GM19025 (cell line): ENCODE data around the gene TAX1BP3.
"Not testable (repeated sequence)": the region's sequence is repeated elsewhere in the genome, so short reads cannot be mapped to it uniquely, and the experiment has no call there.

Experiments used
- ATAC-seq: cut with Tn5 transposase; IDR thresholded peaks from one replicate; pipeline ENCODE4 v1.9.1; 2021; ENCODE audit warnings: mild to moderate bottlenecking, low read depth, moderate library complexity; ENCODE audit not compliant: unreplicated experiment

TAX1BP3 gene, protein sequence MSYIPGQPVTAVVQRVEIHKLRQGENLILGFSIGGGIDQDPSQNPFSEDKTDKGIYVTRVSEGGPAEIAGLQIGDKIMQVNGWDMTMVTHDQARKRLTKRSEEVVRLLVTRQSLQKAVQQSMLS

DNA sequence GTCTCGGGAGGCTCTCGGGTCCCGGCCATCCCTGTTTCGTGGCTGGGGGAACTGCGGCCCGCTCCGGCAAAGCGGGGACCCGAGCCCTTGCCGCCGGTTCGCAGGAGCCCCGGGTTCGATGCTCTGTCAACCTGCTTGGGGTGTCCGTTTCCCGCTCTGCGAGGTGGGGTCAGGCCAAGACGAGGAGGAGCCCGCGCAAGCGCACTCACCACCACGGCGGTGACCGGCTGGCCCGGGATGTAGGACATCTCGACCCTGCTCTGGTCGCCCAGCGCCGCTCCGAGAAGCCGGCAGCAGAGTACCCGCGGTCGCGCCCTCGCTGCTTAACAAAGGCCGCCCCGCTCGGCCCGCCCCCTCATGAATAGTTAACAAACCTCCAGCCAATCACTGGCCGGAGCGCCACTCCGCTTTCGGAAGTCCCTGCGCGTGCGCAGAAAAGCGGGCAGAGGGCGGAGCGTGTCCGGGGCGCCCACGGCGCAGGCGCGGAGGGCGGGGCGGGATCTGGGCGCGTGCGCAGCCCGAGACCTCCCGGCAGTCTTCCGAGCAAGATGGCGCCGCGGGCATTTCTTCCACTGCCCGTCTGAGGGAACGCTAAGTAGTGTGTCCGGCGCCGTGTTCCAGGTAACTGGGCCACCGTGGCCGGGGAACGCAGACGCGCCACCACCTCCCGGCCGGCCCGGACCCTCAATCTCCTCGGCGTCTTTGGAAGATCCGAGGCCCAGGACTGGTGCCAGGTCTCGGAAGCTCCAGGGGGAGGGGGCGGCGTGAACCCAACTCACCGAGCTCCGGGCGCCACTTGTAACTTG lies at the start of gene TAX1BP3, which contains the start of gene EMC6:
TSS of gene TAX1BP3 (minus strand) at position 300 of the 806 bp plus-strand sequence. CDS start at position 248, 52 bp downstream.
TSS of gene EMC6 (plus strand) at position 534 of the 806 bp plus-strand sequence. CDS start 335 bp downstream, outside the sequence.
- ATAC-seq, result peak; percentile 86

DNA sequence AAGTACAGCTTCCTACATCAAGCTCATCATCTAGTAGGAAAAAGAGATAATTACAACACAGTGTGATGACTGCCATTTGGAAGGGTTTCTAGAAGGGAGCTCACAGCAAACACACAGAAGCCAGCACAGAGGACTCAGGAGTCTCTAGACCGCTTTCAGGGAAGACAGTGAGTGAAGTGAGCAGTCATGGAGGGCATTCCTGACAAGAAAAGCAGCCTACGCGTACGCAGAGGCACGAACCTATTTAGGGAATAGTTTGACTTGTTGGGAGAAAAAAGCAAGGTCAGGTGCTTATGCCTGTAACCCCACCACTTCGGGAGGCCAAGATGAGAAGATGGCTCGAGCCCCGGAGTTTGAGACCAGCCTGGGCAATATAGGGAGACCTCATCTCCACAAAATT lies 46.9 kb upstream of the TAX1BP3 start:
- no peak for ATAC-seq

DNA sequence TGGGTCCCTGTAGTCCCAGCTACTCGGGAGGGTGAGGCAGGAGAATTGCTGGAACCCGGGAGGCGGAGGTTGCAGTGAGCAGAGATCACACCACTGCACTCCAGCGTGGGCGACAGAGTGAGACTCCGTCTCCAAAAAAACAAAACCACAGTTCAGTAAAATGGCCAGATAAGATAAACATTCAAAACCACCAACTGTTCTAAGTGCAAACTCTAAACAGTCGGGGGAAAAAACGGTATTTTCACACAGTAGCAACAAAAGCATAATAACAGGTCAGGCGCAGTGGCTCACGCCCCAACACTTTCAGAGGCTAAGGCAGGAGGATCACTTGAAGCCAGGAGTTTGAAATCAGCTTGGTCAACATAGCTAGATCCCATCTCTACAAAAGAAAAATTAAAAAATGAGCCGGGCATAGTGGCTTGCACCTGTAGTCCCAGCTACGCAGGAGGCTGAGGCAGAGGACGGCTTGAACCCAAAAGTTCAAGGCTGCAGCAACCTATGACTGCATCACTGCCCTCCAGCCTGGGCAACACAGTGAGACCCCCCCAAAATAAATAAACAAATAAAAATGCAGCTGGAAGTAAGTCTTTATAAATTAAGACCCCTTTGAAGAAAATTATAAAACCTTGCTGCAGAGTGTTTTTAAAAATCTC lies 44.6 kb upstream of the TAX1BP3 start:
- no peak for ATAC-seq

DNA sequence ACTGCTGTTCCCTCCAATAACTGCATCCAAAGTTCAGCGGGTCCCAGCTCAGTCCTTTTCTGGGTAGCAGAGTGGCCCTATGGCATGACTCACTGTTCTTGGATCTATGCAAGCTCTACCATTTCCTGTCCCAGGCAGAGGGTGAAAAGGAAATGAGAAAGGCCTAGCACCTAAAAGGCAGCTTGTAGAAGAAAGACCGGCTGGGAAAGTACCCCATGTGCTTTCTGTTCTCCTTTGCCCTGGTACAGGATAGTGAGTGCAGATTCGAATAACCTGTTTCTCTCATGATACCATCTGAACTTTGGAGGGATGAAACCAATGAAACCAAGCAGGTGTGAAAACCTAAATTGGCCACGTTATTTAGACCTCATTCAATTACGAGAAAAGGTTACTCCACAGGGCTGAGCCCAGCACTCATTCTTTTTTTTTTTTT lies 42.6 kb upstream of the TAX1BP3 start:
- peak; percentile 91 for ATAC-seq

DNA sequence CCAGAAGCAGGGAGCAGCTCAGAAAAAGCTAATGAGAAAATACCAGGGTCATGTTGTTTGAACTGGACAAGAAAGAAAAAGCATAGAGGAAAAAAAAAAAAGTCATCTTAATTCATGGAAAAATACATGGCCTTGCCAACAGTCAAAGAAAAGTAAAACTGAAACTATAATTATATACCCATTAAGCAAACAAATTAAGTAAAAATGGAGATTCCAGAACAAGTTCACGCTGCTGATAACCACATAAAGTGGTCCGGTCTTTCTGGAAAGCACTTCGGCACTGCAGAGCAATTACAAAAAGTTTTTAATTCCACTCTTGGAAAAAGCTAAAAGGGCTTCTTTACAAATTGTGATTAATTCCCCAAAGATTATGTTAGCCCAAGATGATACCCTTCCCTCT lies 40.0 kb upstream of the TAX1BP3 start:
- no peak for ATAC-seq

DNA sequence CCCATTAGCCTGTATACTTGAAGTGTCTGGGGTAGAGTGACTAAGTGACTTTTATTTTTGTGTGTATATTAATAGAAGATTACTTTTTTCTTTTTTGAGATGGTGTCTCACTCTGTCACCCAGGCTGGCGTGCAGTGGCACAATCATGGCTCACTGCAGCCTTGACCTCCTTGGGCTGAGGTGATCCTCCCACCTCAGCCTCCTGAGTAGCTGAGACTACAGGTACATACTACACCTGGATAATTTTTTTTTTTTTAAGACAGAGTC lies 37.3 kb upstream of the TAX1BP3 start:
- not testable (repeated sequence) for ATAC-seq

DNA sequence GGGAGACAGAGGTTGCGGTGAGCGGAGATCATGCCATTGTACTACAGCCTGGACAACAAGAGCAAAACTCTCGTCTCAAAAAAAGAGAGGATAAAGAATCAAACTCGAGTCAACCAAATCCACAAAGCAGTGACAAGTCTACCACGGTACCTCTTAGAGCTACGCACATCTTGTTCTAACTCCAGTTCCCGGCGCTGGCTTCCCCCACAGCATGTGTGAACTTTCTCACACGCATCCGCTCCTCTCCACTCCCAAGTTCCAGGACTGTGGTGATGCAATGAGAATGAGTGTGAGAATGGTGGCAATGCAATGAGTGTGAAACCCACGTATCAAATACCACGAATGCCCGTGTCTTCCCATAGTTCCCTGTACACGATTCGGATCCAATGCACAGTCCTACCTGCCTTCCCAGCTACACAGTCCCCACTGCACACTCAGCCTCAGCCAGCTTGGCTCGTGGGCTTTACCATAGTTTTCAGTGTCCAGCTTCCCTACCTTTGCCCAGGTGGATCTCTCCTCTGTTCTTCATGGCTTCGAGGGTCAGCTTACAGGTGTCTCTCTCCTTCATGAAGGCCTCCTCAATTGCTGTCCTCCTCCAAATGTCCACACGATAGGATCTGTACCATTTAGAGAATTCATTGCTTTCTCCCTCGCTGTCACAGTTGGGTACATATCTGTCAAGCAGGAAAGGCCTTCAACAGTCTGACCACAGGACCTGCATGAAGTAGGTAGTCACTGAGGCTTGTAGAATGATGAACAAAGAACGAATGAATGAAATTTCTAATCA lies 36.7 kb upstream of the TAX1BP3 start:
- no peak for ATAC-seq

DNA sequence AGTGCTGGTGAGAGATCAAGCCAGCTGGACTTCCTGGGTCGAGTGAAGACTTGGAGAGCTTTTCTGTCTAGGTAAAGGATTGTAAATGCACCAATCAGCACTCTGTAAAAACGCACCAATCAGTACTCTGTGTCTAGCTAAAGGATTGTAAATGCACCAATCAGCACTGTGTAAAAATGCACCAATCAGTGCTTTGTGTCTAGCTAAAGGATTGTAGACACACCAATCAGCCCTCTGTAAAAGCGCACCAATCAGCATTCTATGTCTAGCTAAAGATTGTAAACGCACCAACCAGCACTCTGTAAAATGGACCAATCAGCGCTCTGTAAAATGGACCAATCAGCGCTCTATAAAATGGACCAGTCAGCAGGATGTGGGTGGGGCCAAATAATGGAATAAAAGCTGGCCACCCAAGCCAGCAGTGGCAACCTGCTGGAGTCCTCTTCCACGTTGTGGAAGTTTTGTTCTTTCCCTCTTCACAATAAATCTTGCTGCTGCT lies 33.7 kb upstream of the TAX1BP3 start:
- ATAC-seq, result not testable (repeated sequence)

DNA sequence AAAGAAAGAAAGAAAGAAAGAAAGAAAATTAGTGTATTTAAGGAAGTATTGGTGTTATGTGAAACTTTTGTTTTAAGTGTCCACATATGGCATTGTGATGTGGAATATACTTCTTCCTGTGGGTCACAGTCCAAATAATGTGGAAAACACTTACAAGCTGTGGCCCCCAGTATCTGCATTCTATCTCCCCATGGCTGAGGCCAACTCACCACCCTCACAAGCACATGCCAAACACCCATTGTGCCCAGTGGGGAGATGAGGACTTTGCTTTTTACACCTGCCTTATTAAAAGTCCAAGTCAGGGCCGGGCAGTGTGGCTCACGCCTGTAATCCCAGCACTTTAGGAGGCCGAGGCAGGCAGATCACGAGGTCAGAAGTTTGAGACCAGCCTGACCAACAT lies 31.6 kb upstream of the TAX1BP3 start:
- no peak for ATAC-seq

DNA sequence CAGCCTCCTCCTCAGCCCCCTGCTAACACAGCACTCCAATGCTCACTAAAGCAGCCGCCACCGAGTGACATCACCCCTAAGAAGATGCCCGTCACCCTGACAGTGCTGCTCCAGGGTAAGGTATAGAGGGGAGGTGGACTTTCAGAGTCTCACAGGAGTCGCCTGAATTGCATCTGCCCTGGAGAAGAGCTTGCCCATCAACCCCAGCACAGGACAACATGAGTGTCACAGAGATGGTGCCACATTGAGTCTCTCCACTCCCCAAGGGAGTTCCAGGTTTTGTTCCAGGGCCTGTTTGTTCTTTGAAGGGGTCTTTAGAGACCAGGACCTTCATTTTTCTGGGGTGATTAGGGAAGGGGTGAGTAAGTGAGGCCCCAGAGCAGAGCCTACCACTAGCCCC lies 29.8 kb upstream of the TAX1BP3 start:
- no peak for ATAC-seq

DNA sequence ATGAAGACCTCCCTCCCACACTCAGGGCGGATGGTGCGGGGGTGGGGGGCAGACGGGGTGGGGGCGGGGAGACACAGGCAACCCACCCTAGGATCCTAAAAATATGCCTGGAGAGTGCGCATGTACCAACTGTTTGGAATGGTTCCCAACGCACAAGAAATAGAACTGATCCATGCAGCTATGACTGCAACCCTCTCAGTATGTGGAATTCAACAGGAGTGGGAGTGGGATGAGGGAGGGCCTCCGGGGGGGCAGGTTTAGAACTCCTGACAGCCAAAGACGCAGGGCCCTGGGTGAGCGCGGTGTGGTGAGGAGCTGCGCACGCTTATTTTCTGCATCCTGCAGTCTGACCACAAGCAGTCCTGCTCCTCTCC lies 28.7 kb upstream of the TAX1BP3 start:
- no peak for ATAC-seq

DNA sequence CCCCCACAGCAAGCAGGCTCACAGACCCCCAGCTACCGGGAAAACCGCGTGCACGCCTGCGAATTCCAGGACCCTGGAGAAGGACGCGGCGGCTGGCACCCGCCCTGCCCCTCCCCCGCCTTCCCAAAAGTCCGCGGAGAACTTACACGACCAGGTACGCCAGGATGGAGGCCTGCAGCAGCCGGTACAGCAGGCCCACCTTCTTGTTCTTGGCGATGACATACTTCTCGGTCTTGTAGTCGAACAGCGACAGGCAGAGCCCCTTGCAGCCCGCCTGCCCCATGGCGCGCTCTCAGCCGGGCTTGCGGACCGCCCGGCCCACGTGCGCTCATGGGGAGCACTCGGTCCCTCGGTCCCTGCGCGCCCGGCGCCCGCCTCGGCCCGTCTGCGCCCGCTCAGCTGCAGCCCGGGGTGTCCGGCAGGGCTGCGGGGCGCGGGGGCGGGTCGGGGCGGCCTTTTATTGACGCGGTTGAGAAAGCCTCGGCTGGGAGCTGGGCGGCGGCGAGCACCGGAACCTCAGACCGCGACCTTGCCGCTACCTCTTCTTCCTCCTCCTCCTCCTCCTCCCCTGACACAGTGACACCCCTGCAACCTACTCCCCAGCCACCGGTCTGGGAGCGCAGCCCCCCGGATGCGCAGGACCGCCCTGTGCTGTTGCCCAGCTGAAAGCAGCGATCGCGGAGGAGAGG lies 27.5 kb upstream of the TAX1BP3 start, which contains the start of gene P2RX5:
TSS of gene P2RX5 (minus strand) at position 433 of the 689 bp plus-strand sequence. CDS start at position 283, 150 bp downstream.
- no peak for ATAC-seq

DNA sequence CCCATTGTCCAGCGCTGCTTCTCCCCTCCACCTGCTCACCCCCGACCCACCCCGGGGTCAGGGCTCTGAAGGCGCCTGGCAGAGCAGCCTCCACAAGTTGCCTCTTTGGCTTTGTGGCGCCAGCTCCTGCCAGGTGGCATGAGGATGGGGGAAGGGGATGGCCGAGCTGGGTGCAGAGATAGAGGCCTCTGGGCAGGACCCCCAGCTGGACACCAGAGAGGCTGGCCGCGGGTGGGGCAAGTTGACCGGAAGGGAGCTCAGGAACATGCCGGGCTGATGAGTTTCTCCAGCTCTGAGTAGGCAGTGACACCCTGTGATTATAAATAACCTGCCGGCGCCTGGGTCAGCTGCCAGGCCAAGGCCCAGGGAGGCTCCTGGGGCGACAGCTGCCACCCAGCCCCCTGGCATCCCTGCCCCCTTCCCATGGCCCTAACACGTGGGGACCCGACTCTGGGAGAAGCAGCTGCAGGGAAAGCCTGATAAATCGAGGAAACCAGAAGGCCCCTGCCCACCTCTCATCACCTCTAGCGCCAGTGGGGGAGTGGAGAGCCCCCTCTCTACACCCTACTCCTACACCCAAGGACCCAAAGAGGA lies 26.8 kb upstream of the TAX1BP3 start:
- no peak for ATAC-seq

DNA sequence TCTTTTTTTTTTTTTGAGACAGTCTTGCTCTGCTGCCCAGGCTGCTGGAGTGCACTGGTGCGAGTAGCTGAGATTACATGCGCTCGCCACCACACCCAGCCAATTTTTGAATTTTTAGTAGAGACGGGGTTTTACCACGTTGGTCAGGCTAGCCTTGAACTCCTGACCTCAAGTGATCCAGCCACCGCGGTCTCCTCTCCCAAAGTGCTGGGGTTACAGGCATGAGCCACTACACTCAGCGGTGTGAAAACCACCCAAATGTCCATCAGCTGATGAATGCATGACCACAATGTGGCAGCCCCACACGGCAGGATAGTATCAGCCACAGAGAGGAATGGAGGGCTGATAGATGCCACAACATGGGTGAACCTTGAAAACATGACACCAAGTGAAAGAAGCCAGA lies 25.5 kb upstream of the TAX1BP3 start:
- peak; percentile 39 for ATAC-seq

DNA sequence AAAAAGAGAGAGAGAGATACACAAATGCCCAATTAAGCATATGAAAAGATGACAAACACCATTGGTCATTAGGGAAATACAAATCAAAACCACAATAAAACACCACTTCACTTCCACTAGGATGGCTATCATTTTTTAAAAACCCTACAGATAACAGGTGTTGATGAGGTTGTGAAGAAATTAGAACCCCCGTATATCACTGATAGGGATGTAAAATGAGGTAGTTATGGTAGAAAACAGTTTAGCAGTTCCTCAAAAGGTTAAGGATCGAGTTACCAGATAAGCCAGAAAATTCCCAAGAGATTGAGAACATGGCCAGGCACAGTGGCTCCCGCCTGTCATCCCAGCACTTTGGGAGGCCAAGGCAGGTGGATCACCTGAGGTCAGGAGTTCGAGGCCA lies 24.8 kb upstream of the TAX1BP3 start:
- no peak for ATAC-seq

DNA sequence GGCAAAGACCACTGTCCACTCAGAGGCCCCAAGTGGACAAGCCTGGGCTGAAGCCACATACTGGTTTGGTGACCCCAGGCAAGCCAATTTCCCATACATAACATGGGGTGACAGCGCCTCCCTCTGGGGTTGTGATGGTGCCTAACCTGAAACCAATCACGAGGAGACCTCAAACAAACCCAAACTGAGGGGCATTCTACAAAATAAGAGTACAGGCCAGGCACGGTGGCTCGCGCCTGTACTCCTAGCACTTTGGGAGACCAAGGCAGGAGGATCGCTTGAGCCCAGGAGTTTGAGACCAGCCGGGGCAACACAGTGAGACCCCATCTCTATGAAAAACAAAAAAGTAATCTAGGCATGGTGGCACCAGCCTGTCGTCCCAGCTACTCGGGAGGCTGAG lies 24.0 kb upstream of the TAX1BP3 start:
- ATAC-seq, result no peak

DNA sequence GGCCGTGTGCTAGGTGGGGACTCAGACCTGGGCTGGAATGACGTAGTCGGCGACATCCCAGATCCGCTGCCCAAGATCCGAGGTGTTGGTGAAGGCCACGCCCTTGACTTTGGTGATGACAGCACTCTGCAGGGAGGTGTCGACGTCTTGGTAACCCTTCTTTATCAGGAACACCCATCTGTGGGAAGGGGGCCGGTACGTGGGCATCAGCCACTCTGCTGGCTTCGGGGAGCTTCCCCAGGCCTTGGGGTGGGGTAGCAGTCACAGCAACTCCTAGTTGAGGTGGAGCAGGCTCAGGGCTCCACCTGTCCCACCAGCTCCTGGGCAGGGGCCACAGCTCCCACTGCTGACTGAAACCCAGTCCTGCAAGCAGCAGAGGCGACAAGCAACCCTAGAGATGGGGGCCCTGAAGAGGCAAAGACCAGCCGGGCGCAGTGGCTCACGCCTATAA lies 23.3 kb upstream of the TAX1BP3 start:
- no peak for ATAC-seq

DNA sequence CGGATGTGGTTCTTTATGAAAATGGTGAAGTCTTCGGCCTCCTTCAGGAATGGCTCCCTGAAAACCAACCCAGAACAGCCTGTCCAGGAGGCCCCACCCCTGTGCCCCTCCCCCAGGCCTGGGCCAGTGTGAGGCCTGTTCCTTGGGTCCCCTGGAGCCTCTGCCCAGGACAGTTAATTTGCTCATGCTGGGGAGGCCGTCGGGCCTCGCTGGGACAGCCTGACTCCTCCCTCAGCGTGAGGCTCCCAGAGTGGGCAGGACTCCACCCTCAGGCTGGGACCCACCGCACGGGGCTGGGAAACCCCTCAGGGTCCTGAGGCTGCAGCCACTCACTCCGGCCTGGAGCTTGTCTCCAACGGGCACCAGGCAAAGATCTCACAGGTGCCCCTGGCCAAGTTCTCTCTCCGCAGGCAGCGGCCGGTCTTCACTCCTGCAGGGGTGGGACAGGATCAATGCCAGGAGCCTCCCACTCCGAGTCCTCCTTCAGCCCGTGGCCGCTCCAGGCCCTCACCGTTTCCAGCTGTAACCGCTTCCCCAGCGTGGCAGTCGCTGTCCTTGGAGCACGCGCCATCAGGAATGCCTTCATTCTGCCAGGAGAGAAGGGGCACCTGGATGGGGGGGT lies 21.8 kb upstream of the TAX1BP3 start:
- no peak for ATAC-seq
